RWPE1 (cell line): ENCODE data around the gene GPC3.

ENCODE experiments used
- CTCF ChIA-PET: fragments of 350-600 bp; sonication (Branson Sonifier 250); formaldehyde crosslinking; extraction: SDS; loops from one replicate; lab custom pipeline; 2021; lab: Yijun Ruan, JAX
- POLR2A ChIA-PET: fragments of 400-600 bp; formaldehyde crosslinking; extraction: SDS; loops from one replicate; lab custom pipeline; 2020; ENCODE audit warnings: antibody characterized with exemption; ENCODE audit not compliant: low non-redundant PET; lab: Yijun Ruan, JAX
- DNase-seq: peaks from one replicate; pipeline ENCODE4 v3.0.0; 2012; ENCODE audit warnings: low spot score
- H3K27ac ChIP-seq: fragments of 450-650 bp; 2 replicates; pipeline ENCODE4 v1.5.1; 2017
- CTCF ChIP-seq: fragments of 450-650 bp; conservative IDR thresholded peaks from 2 replicates; pipeline ENCODE4 v1.5.1; 2017; ENCODE audit warnings: low read depth, mild to moderate bottlenecking

The GPC3 gene

GRCh38 chrX:133746593-133746992 is 238.8 kb downstream of the GPC3 start:
- CTCF ChIA-PET = interaction anchor here (0.5 kb wide), 1 partner anchor 600 kb away, joined by 3 read pairs; no protein-coding TSS in a partner anchor
- DNase-seq = no peak
- POLR2A ChIA-PET = no interaction called here
- no peak for TF ChIP-seq CTCF
- H3K27ac ChIP-seq = no peak overlapping the region

GRCh38 chrX:133745349-133745748 is 240.0 kb downstream of the GPC3 start:
- ChIA-PET CTCF (no interaction called here), POLR2A (no interaction called here)
- no peak for DNase-seq
- TF ChIP-seq CTCF = no peak
- H3K27ac ChIP-seq = no peak overlapping the region

GRCh38 chrX:133742602-133743305 is 242.6 kb downstream of the GPC3 start:
- CTCF ChIA-PET = no interaction called here
- no peak overlapping the region for H3K27ac ChIP-seq
- no peak for TF ChIP-seq CTCF
- DNase-seq = no peak
- POLR2A ChIA-PET = no interaction called here

- TF ChIP-seq CTCF = no peak
- POLR2A ChIA-PET = interaction anchor here (0.7 kb wide), 1 partner anchor 493 kb away, joined by 3 read pairs; no protein-coding TSS in a partner anchor
These were observed 244.1 kb downstream of the GPC3 start for GRCh38 chrX:133741303-133741702.

GRCh38 chrX:133726642-133727041 is 258.8 kb downstream of the GPC3 start:
- DNase-seq = no peak
- ChIA-PET POLR2A (no interaction called here), CTCF (no interaction called here)
- H3K27ac ChIP-seq = no peak overlapping the region
- TF ChIP-seq CTCF = no peak

More at GRCh38 chrX:133741303-133741702, 244.1 kb downstream of the GPC3 start:
- H3K27ac ChIP-seq = no peak overlapping the region
- DNase-seq = no peak
- CTCF ChIA-PET = no interaction called here

- peak; percentile 63 for DNase-seq
- TF ChIP-seq CTCF = no peak
- ChIA-PET POLR2A (no interaction called here), CTCF (no interaction called here)
- no peak overlapping the region for H3K27ac ChIP-seq
These were observed 259.2 kb downstream of the GPC3 start for GRCh38 chrX:133726211-133726630.
